Measurements from ENCODE around the gene GAS7. TPM values are rescaled to one million over a fixed set of nuclear protein-coding genes. Genes with fewer than 3 reads are reported as not detected.

Gene GAS7
- total RNA-seq, 4 donors from 2014 or later, result 62.6 to 122 (median 77.0) TPM

DNA sequence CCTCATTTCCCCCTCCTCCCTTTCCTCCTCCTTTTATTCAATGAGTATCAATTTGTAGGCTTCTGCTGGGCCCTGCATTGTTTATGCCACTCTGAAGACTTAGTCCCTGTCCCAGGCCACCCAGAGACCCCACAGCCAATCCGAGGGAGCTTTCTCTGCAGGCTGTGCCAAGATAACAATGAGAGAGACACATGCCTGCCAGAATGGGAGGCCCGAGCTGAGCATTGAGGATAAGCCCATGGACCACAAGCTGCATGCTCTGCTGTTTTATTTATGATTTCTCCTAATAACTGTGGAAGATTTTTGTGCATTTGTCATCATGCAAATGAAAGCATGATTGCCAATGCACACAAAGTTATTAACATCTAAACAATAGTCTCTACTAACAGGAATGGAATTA, 296.3 kb downstream of the GAS7 start:
- ATAC-seq, result no peak
- Histone ChIP-seq H3K9me3 (no peaks in the 10 kb centered on the region), H3K36me3 (no peaks in the 10 kb centered on the region), H3K27me3 (peaks cover 19% of the 10 kb centered on the region), H3K4me3 (no peak overlapping the region), H3K27ac (peak overlapping the region in 1 of 4 donors; percentile 61), H3K4me1 (peaks cover 0 to 16% (median 11%) of the 10 kb centered on the region in 3 donors)
- no peak for TF ChIP-seq POLR2A (IDR thresholded peaks at IDR 0.05)
- TF ChIP-seq EP300 (IDR thresholded peaks at IDR 0.05), result no peak
- TF ChIP-seq POLR2AphosphoS5 (IDR thresholded peaks at IDR 0.05), result no peak
- TF ChIP-seq, protein P1, sequence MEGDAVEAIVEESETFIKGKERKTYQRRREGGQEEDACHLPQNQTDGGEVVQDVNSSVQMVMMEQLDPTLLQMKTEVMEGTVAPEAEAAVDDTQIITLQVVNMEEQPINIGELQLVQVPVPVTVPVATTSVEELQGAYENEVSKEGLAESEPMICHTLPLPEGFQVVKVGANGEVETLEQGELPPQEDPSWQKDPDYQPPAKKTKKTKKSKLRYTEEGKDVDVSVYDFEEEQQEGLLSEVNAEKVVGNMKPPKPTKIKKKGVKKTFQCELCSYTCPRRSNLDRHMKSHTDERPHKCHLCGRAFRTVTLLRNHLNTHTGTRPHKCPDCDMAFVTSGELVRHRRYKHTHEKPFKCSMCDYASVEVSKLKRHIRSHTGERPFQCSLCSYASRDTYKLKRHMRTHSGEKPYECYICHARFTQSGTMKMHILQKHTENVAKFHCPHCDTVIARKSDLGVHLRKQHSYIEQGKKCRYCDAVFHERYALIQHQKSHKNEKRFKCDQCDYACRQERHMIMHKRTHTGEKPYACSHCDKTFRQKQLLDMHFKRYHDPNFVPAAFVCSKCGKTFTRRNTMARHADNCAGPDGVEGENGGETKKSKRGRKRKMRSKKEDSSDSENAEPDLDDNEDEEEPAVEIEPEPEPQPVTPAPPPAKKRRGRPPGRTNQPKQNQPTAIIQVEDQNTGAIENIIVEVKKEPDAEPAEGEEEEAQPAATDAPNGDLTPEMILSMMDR (IDR thresholded peaks at IDR 0.05), result no peak
- WGBS, 2 donors (ENCODE audit: low coverage in 1 of 2), result 26% methylated on average over 2 of the region's 2 CpGs; no CpG with 5 or more reads in 1 of the 2 donors

DNA sequence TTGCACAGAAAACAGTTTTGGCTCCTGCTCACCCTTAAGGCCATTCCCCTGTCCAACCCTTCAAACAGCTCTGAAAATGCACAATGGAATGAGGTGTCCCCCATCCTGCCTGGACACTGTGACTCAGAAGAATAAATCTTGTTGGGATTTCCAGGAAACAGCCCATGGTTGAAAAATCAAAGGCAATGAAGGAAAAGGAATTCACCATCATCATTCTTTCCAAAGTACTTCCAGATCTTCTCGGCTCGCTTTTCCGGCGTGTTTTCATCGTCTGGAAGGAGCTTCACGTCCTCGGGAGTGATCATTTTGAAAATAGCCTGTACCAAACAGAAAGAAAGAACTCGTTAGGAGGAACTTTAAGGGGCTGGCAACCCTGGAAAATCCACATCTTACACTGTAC, 297.6 kb downstream of the GAS7 start:
- Histone ChIP-seq H3K4me1 (peaks cover 0 to 16% (median 11%) of the 10 kb centered on the region in 3 donors), H3K36me3 (no peaks in the 10 kb centered on the region), H3K9me3 (no peaks in the 10 kb centered on the region), H3K27me3 (peaks cover 6% of the 10 kb centered on the region), H3K27ac (peak overlapping the region in 3 of 4 donors; percentile 60 to 69 (median 61)), H3K4me3 (no peak overlapping the region)
- 22 to 32% methylated on average over 4 to 8 of the region's 8 CpGs for WGBS, 2 donors (ENCODE audit: low coverage in 1 of 2)
- TF ChIP-seq POLR2A (IDR thresholded peaks at IDR 0.05), result no peak
- TF ChIP-seq POLR2AphosphoS5 (IDR thresholded peaks at IDR 0.05), result peak; percentile 76
- ATAC-seq, result peak; percentile 75

DNA sequence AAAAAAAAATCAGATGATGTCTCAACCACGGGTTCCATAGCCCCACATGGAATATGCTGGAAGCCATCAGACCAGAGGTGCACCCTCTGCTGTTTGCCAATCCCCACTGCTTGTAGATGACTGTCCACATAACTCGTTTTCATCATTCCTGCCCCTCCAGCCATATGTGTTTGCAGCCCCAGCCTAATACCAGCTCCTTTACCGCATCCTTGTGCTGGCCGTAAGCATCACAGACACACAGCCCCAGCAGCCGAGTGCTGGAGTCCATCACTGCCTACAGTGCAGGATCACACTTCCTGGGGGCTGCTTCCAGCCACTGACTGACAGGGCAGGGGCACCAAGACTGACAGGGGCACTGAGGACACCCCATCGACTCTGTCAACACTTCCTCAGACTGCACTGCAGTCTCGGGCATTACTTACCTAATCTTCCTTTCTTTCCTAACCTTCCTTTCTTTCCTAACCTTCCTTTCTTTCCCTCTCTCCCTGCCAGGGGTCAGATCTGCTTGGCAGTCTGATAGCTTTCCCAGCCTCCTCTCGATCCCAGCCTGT, 298.3 kb downstream of the GAS7 start:
- WGBS, 2 donors (ENCODE audit: low coverage in 1 of 2), result 40 to 44% methylated on average over 5 to 8 of the region's 8 CpGs
- Histone ChIP-seq H3K36me3 (no peaks in the 10 kb centered on the region), H3K27me3 (no peaks in the 10 kb centered on the region), H3K9me3 (peaks cover 0 to 3% (median 0%) of the 10 kb centered on the region in 3 donors), H3K27ac (peak overlapping the region in 3 of 4 donors; percentile 55 to 61 (median 60)), H3K4me1 (peaks cover 0 to 16% (median 11%) of the 10 kb centered on the region in 3 donors), H3K4me3 (no peak overlapping the region)
- no peak for TF ChIP-seq POLR2AphosphoS5 (IDR thresholded peaks at IDR 0.05)
- TF ChIP-seq POLR2A (IDR thresholded peaks at IDR 0.05), result no peak
- peak; percentile 49 for ATAC-seq

DNA sequence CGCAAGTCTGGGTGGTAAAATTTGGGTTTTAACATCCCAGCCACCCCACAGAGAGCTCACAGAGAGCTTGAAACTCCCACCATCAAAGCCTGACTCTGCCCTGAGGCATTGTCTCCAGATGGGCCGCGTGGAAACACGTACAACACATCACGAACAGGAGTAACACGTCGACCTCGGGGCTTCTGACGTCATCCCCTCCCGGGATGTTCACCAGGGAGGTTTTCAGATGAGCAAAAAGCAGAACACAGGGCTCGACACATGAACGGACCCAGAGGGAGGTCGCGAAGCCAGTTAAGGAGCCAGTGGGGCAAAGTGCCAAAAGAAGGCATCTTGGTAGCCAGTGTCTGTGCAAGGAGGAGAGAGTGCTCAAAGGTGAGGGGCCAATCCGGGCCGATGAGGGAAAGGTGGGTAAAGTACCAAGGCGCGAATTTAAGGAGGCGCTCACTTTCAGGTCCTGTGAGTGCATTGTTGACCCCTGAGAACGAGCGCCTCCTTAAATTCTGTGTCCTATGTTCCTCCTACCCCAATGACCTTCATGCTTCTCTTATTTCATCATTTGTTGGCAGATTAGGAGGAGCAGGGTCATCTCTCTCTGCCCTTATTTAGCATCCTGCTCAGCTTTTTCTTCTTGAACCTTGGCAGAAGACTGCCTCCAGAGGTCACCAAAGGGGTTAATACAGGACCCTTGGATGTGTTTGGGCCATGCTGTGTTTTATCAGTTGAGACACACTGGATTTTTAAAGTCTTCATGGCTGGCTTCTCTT, 298.9 kb downstream of the GAS7 start:
- H3K27me3 ChIP-seq, result no peaks in the 10 kb centered on the region
- H3K9me3 ChIP-seq, result peaks cover 0 to 10% (median 0%) of the 10 kb centered on the region in 3 donors
- no peaks in the 10 kb centered on the region for H3K36me3 ChIP-seq
- TF ChIP-seq EP300 (IDR thresholded peaks at IDR 0.05), result no peak
- no peak for TF ChIP-seq POLR2A (IDR thresholded peaks at IDR 0.05)
- no peak for TF ChIP-seq POLR2AphosphoS5 (IDR thresholded peaks at IDR 0.05)
- WGBS, 2 donors (ENCODE audit: low coverage in 1 of 2), result 73 to 80% methylated on average over 4 to 10 of the region's 21 CpGs
- H3K4me3 ChIP-seq, result no peak overlapping the region
- H3K27ac ChIP-seq, result peak overlapping the region in 3 of 4 donors; percentile 20 to 61 (median 60)
- H3K4me1 ChIP-seq, result peaks cover 0 to 16% (median 11%) of the 10 kb centered on the region in 3 donors
- ATAC-seq, result peak; percentile 54

DNA sequence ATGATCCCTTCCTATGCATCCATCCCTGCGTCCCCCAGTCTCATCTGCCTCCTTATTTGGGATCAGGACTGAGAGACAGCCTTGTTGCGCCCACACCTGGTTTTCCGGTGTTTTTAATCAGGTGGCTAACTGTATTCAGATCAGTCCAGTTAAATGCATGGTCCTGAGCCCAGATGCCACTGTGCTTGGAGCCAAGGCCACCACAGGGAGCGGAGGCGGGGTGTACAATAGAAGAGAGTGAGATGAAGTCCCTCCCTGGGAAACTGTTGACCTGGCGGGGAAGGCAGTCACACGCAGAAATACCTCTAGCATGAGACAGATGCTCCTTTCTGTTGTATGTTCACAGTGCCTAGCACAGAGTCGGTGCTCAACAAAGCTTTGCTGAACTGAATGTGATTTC, 299.6 kb downstream of the GAS7 start:
- no peaks in the 10 kb centered on the region for H3K36me3 ChIP-seq
- ATAC-seq, result no peak
- TF ChIP-seq, protein P1 (IDR thresholded peaks at IDR 0.05), result no peak
- no peak for TF ChIP-seq EP300 (IDR thresholded peaks at IDR 0.05)
- no peak for TF ChIP-seq POLR2AphosphoS5 (IDR thresholded peaks at IDR 0.05)
- TF ChIP-seq POLR2A (IDR thresholded peaks at IDR 0.05), result no peak
- no peak overlapping the region for H3K4me3 ChIP-seq
- H3K27ac ChIP-seq, result peak overlapping the region in 1 of 4 donors; percentile 61
- no peaks in the 10 kb centered on the region for H3K27me3 ChIP-seq
- H3K4me1 ChIP-seq, result peaks cover 0 to 16% (median 11%) of the 10 kb centered on the region in 3 donors
- H3K9me3 ChIP-seq, result peaks cover 0 to 12% (median 0%) of the 10 kb centered on the region in 3 donors
- 88 to 93% methylated on average over 3 of the region's 8 CpGs for WGBS, 2 donors (ENCODE audit: low coverage in 1 of 2)

DNA sequence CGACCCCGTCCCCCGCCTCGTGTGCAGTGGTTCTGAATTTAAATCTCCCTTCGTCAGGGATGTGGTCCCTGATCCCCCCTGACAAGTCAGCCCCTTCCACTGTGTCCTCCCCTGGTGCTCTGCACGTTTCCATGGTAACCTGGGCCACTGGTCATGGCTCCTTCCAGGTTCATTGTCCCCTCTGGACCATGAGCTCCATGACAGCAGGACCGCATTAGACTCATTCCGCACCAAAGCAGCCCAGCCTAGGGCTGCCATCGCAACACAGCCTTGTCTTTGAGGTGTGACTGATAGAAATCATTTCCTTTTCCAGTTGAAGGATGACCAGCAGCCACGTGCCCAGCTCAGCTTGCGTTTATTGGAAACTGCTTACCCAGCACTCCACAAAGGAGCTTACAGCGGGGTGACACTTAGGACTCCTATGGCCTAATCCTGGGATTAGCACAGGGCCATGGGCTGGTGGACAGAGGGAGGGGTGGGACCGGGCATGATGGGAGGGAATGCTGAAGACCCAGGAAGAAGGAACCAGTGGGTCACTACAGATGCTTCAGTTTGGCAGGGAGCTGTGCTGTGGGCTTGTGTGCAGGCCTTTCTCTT, 300.9 kb downstream of the GAS7 start:
- H3K36me3 ChIP-seq, result no peaks in the 10 kb centered on the region
- H3K4me1 ChIP-seq, result peaks cover 0 to 16% (median 11%) of the 10 kb centered on the region in 3 donors
- peaks cover 0 to 12% (median 0%) of the 10 kb centered on the region in 3 donors for H3K9me3 ChIP-seq
- ATAC-seq, result no peak
- 50 to 78% methylated on average over 1 to 2 of the region's 13 CpGs for WGBS, 2 donors (ENCODE audit: low coverage in 1 of 2)
- TF ChIP-seq POLR2AphosphoS5 (IDR thresholded peaks at IDR 0.05), result no peak
- no peak for TF ChIP-seq POLR2A (IDR thresholded peaks at IDR 0.05)
- TF ChIP-seq, protein P1 (IDR thresholded peaks at IDR 0.05), result no peak
- no peak for TF ChIP-seq EP300 (IDR thresholded peaks at IDR 0.05)
- no peaks in the 10 kb centered on the region for H3K27me3 ChIP-seq
- no peak overlapping the region for H3K4me3 ChIP-seq
- no peak overlapping the region for H3K27ac ChIP-seq

Measured in gastroesophageal sphincter (tissue), 4 donors.